ENCODE results near the gene SLC16A1.

GRCh38 chr1:112982328-112982727 is 26.3 kb upstream of the SLC16A1 start:
- no peak for TF ChIP-seq CTCF (IDR thresholded peaks at IDR 0.05)
- TF ChIP-seq POLR2A (IDR thresholded peaks at IDR 0.05): no peak

Data from thyroid gland (tissue), 4 donors.